HG03097 (cell line): ENCODE data around the gene MBL2.

ENCODE experiments used
- ATAC-seq: cut with Tn5 transposase; IDR thresholded peaks from one replicate; pipeline ENCODE4 v1.9.1; 2021; ENCODE audit not compliant: unreplicated experiment, low FRiP score

MBL2 gene

GRCh38 chr10:52774600-52775106 is 2.1 kb upstream of the MBL2 start:
- ATAC-seq = no peak

GRCh38 chr10:52774182-52774581 is 1.6 kb upstream of the MBL2 start:
- ATAC-seq = no peak

GRCh38 chr10:52771534-52772445 is 794 bp downstream of the MBL2 start:
- no peak for ATAC-seq

GRCh38 chr10:52770904-52771303 is 1.7 kb downstream of the MBL2 start:
- ATAC-seq = no peak

- no peak for ATAC-seq
Observed at GRCh38 chr10:52769966-52770365, 2.6 kb downstream of the MBL2 start.

- ATAC-seq = no peak
Observed at GRCh38 chr10:52768001-52768532, 4.5 kb downstream of the MBL2 start.

- ATAC-seq = no peak
Observed at GRCh38 chr10:52762088-52762487, 10.5 kb downstream of the MBL2 start.

- ATAC-seq = no peak
Observed at GRCh38 chr10:52759154-52759553, 13.4 kb downstream of the MBL2 start.

- no peak for ATAC-seq
Observed at GRCh38 chr10:52758406-52758805, 14.2 kb downstream of the MBL2 start.

- ATAC-seq = no peak
Observed at GRCh38 chr10:52757773-52758172, 14.8 kb downstream of the MBL2 start.

GRCh38 chr10:52756966-52757365 is 15.6 kb downstream of the MBL2 start:
- ATAC-seq = no peak

- no peak for ATAC-seq
Observed at GRCh38 chr10:52756295-52756694, 16.3 kb downstream of the MBL2 start.

GRCh38 chr10:52755297-52756062 is 17.1 kb downstream of the MBL2 start:
- ATAC-seq = no peak

- no peak for ATAC-seq
Observed at GRCh38 chr10:52752801-52753445, 19.7 kb downstream of the MBL2 start.

GRCh38 chr10:52752261-52752660 is 20.3 kb downstream of the MBL2 start:
- ATAC-seq = no peak

- ATAC-seq = no peak
Observed at GRCh38 chr10:52751337-52751736, 21.2 kb downstream of the MBL2 start.

- no peak for ATAC-seq
Observed at GRCh38 chr10:52750629-52751028, 22.0 kb downstream of the MBL2 start.

- no peak for ATAC-seq
Observed at GRCh38 chr10:52747694-52748093, 24.9 kb downstream of the MBL2 start.

GRCh38 chr10:52746169-52746568 is 26.4 kb downstream of the MBL2 start:
- no peak for ATAC-seq

- no peak for ATAC-seq
Observed at GRCh38 chr10:52744057-52744805, 28.4 kb downstream of the MBL2 start.
